Ramos (cell line): ENCODE results near the gene NUTF2.
"Not testable (repeated sequence)": the region's sequence is repeated elsewhere in the genome, so short reads cannot be mapped to it uniquely, and the experiment has no call there.

Experiments
- in situ Hi-C: fragments of 300-500 bp; cut with MboI; formaldehyde crosslinking; loops from one replicate; pipeline ENCODE4 v1.14.3; 2022; ENCODE audit warnings: low sequenced_read_pairs; ENCODE audit not compliant: unreplicated experiment

The NUTF2 gene

GRCh38 chr16:67914758-67915495 is 68.2 kb downstream of the NUTF2 start:
- in situ Hi-C loops, result no loop called here

GRCh38 chr16:67915496-67915769 is 68.7 kb downstream of the NUTF2 start:
- in situ Hi-C loops, result not testable (repeated sequence)

- in situ Hi-C loops, result no loop called here
Measured at GRCh38 chr16:67915831-67916723, 69.3 kb downstream of the NUTF2 start.

GRCh38 chr16:67917140-67917851 is 70.6 kb downstream of the NUTF2 start:
- in situ Hi-C loops, result no loop called here

GRCh38 chr16:67917852-67918236 is 71.1 kb downstream of the NUTF2 start:
- in situ Hi-C loops, result no loop called here

- in situ Hi-C loops, result loop anchor here (10.0 kb wide), 2 partner anchors 395 to 425 kb away; partner anchors contain the start of gene RIPOR1
Measured at GRCh38 chr16:67919622-67920221, 73.0 kb downstream of the NUTF2 start.
